ENCODE results near the gene CLP1.

Gene CLP1

DNA sequence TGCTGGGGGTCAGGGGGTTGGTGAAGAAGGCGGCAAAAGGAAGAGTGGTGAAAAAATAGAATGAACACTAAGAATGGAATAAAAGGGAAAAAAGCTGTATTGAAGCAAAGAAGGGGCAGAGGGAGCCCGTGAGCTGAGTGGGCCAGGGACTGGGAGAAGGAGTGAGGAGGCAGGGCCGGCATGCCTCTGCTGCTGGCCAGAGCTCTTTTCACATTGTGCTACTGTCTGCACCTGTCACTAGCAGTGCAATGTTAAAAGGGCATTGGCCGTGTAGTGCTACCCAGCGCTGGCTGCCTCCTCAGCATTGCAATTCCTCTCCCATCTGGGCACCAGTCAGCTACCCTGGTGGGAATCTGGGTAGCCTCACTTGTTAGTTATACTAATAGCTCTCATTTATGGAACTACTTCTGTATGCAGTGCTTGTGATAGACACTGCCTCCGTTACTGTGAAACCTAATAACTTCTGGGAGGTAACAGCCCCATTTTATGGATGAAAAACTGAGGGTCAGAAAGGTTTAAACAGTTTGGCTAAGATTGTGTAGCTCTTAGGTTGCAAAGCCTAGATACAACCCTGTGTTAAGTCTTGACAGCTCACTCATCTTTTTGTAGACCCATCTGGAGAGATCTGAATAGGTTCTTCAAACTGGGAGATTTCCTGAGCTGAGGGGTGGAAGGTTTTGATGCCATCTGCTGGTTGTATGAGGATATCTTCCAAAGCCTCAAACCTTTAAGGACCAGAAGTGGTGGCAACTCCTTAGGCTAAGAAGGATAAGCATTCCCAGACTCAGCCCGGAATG is 16.4 kb upstream of the CLP1 start:
- Histone ChIP-seq H3K9me3 (ENCODE audit: insufficient read depth, low read depth, low read length) (no peaks in the 10 kb centered on the region), H3K4me2 (ENCODE audit: low read depth, low read length, poor library complexity, severe bottlenecking) (peak overlapping the region; percentile 98), H3K4me3 (ENCODE audit: low read length, poor library complexity, severe bottlenecking) (peak overlapping the region; percentile 97), H4K20me1 (ENCODE audit: insufficient read depth, low read length, poor library complexity, severe bottlenecking) (no peaks in the 10 kb centered on the region), H2AFZ (ENCODE audit: low read length) (no peak overlapping the region), H3K9me2 (replicated peaks; ENCODE audit: low read depth, low read length) (no peaks in the 10 kb centered on the region), H3F3A (ENCODE audit: low read depth) (no peaks in the 10 kb centered on the region), H3K36me3 (ENCODE audit: insufficient read depth, low read length) (no peaks in the 10 kb centered on the region), H3K27me3 (ENCODE audit: insufficient read depth, low read length, poor library complexity, severe bottlenecking) (no peaks in the 10 kb centered on the region), H3K4me1 (ENCODE audit: insufficient read depth, low read length, poor library complexity, severe bottlenecking) (peaks cover 64% of the 10 kb centered on the region), H3K9ac (ENCODE audit: low read depth, low read length, poor library complexity, severe bottlenecking) (peak overlapping the region; percentile 91), H3K79me2 (ENCODE audit: insufficient read depth, low read length) (peaks cover 37% of the 10 kb centered on the region)
- TF ChIP-seq EZH2phosphoT487 (IDR thresholded peaks at IDR 0.05; ENCODE audit: borderline replicate concordance): no peak
- peak; percentile 78 for TF ChIP-seq CTCF (conservative IDR thresholded peaks at IDR 0.05; ENCODE audit: low read length)

DNA sequence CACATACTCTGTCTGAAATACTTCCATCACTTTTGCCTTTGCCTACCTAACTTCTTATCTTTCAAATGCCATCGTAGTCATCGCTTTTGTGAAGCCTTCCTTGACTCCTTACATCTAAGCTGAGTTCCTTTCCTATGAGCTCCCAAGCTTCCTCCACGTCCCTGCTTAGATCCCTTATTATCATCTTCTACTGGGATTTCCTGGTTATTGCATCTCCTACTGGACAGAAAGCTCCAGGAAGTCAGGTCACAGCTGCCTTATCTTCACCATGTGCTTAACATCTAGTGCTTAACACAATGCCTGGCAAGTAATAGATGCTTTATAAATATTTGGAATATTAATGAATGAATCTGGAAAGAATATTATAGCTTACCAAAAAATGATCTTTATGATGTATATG is 13.8 kb upstream of the CLP1 start:
- Histone ChIP-seq H3K9ac (ENCODE audit: low read depth, low read length, poor library complexity, severe bottlenecking) (no peak overlapping the region), H3K4me3 (ENCODE audit: low read length, poor library complexity, severe bottlenecking) (no peak overlapping the region), H4K20me1 (ENCODE audit: insufficient read depth, low read length, poor library complexity, severe bottlenecking) (no peaks in the 10 kb centered on the region), H2AFZ (ENCODE audit: low read length) (no peak overlapping the region), H3K9me3 (ENCODE audit: insufficient read depth, low read depth, low read length) (no peaks in the 10 kb centered on the region), H3F3A (ENCODE audit: low read depth) (no peaks in the 10 kb centered on the region), H3K27me3 (ENCODE audit: insufficient read depth, low read length, poor library complexity, severe bottlenecking) (no peaks in the 10 kb centered on the region), H3K36me3 (ENCODE audit: insufficient read depth, low read length) (no peaks in the 10 kb centered on the region), H3K4me2 (ENCODE audit: low read depth, low read length, poor library complexity, severe bottlenecking) (no peak overlapping the region), H3K79me2 (ENCODE audit: insufficient read depth, low read length) (peaks cover 30% of the 10 kb centered on the region), H3K4me1 (ENCODE audit: insufficient read depth, low read length, poor library complexity, severe bottlenecking) (peaks cover 63% of the 10 kb centered on the region), H3K9me2 (replicated peaks; ENCODE audit: low read depth, low read length) (no peaks in the 10 kb centered on the region)
- TF ChIP-seq CTCF (conservative IDR thresholded peaks at IDR 0.05; ENCODE audit: low read length) (no peak), EZH2phosphoT487 (IDR thresholded peaks at IDR 0.05; ENCODE audit: borderline replicate concordance) (no peak)

DNA sequence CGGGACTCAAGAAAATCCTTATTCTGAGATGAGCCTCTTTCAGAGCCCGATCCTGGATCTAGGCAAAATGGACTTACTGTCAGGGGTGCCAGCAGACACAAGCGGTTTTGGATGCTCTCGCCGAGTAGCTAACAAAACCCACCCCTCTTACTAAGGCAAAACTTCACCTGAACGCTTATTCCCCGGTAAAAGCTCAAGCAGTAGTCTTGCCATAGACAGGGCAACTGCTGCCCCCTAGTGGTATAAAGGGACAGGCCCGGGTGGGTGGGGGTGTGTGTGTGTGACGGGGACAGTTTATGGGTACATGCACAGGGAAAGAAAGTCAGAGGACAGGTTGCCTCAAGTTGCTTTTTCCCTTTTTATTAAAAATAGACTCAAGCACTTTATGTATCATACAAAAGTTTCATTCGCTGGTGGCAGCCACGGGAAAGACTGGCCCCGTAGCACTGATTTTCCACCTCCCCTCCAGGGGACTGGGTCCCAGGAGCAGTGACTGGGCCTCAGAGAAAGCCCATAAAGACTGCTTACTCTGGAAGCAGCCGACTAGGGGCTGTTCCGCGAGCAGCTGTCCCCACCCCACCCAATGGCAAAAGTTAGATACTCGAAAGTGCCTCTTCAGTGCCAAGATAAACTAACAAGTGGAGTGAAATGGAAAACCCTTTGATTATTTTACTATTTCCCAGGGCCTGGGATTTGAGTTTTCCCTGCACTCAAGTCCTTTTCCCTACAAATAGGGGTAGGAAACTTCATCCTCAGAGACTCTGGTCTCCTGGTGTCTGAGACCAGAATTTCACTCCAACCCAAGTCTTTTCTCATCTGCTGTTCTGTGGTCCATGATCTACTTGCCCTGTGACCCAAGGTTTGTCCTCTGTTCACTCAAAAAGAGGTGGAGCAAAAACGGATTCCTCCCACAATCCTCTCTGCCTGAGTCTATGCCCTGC is 12.5 kb upstream of the CLP1 start:
- no peaks in the 10 kb centered on the region for H3K27me3 ChIP-seq (ENCODE audit: insufficient read depth, low read length, poor library complexity, severe bottlenecking)
- H3K9me3 ChIP-seq (ENCODE audit: insufficient read depth, low read depth, low read length): no peaks in the 10 kb centered on the region
- no peaks in the 10 kb centered on the region for H3F3A ChIP-seq (ENCODE audit: low read depth)
- H2AFZ ChIP-seq (ENCODE audit: low read length): no peak overlapping the region
- H4K20me1 ChIP-seq (ENCODE audit: insufficient read depth, low read length, poor library complexity, severe bottlenecking): no peaks in the 10 kb centered on the region
- peaks cover 69% of the 10 kb centered on the region for H3K4me1 ChIP-seq (ENCODE audit: insufficient read depth, low read length, poor library complexity, severe bottlenecking)
- H3K9ac ChIP-seq (ENCODE audit: low read depth, low read length, poor library complexity, severe bottlenecking): peak overlapping the region; percentile 29
- no peaks in the 10 kb centered on the region for H3K9me2 ChIP-seq (replicated peaks; ENCODE audit: low read depth, low read length)
- no peaks in the 10 kb centered on the region for H3K36me3 ChIP-seq (ENCODE audit: insufficient read depth, low read length)
- peak overlapping the region; percentile 5 for H3K4me3 ChIP-seq (ENCODE audit: low read length, poor library complexity, severe bottlenecking)
- H3K4me2 ChIP-seq (ENCODE audit: low read depth, low read length, poor library complexity, severe bottlenecking): peak overlapping the region; percentile 38
- H3K79me2 ChIP-seq (ENCODE audit: insufficient read depth, low read length): peaks cover 20% of the 10 kb centered on the region
- TF ChIP-seq CTCF (conservative IDR thresholded peaks at IDR 0.05; ENCODE audit: low read length): peak; percentile 96
- TF ChIP-seq EZH2phosphoT487 (IDR thresholded peaks at IDR 0.05; ENCODE audit: borderline replicate concordance): no peak
